ENCODE results near the gene PTGFR.

The PTGFR gene

GRCh38 chr1:78492386-78492950, 1.7 kb downstream of the PTGFR start:
- no peak for TF ChIP-seq CTCF (IDR thresholded peaks at IDR 0.05; ENCODE audit: low read depth, low read length)
- H3K4me3 ChIP-seq (ENCODE audit: low read depth, low read length) = peak overlapping the region; percentile 82

GRCh38 chr1:78493451-78493850, 2.7 kb downstream of the PTGFR start:
- no peak for TF ChIP-seq CTCF (IDR thresholded peaks at IDR 0.05; ENCODE audit: low read depth, low read length)
- no peak overlapping the region for H3K4me3 ChIP-seq (ENCODE audit: low read depth, low read length)

- H3K4me3 ChIP-seq (ENCODE audit: low read depth, low read length) = no peak overlapping the region
- TF ChIP-seq CTCF (IDR thresholded peaks at IDR 0.05; ENCODE audit: low read depth, low read length) = no peak
These were observed 6.4 kb downstream of the PTGFR start for GRCh38 chr1:78497201-78497600.

- H3K4me3 ChIP-seq (ENCODE audit: low read depth, low read length) = no peak overlapping the region
- TF ChIP-seq CTCF (IDR thresholded peaks at IDR 0.05; ENCODE audit: low read depth, low read length) = no peak
These were observed 9.8 kb downstream of the PTGFR start for GRCh38 chr1:78500529-78500928.

GRCh38 chr1:78501203-78501602, 10.4 kb downstream of the PTGFR start:
- H3K4me3 ChIP-seq (ENCODE audit: low read depth, low read length) = no peak overlapping the region
- no peak for TF ChIP-seq CTCF (IDR thresholded peaks at IDR 0.05; ENCODE audit: low read depth, low read length)

- H3K4me3 ChIP-seq (ENCODE audit: low read depth, low read length) = no peak overlapping the region
- TF ChIP-seq CTCF (IDR thresholded peaks at IDR 0.05; ENCODE audit: low read depth, low read length) = no peak
These were observed 20.6 kb downstream of the PTGFR start for GRCh38 chr1:78511334-78511733.

GRCh38 chr1:78516716-78517115, 25.9 kb downstream of the PTGFR start:
- H3K4me3 ChIP-seq (ENCODE audit: low read depth, low read length) = no peak overlapping the region
- TF ChIP-seq CTCF (IDR thresholded peaks at IDR 0.05; ENCODE audit: low read depth, low read length) = no peak
